Measurements from ENCODE around the gene SLC35E3. TPM values are rescaled to one million over a fixed set of nuclear protein-coding genes. Genes with fewer than 3 reads are reported as not detected.

The SLC35E3 gene
- 1 to 10 TPM; 7.0 to 8.3 TPM for total RNA-seq
- total RNA-seq, result 12.3 to 21.0 reads per million in 2 donors

DNA sequence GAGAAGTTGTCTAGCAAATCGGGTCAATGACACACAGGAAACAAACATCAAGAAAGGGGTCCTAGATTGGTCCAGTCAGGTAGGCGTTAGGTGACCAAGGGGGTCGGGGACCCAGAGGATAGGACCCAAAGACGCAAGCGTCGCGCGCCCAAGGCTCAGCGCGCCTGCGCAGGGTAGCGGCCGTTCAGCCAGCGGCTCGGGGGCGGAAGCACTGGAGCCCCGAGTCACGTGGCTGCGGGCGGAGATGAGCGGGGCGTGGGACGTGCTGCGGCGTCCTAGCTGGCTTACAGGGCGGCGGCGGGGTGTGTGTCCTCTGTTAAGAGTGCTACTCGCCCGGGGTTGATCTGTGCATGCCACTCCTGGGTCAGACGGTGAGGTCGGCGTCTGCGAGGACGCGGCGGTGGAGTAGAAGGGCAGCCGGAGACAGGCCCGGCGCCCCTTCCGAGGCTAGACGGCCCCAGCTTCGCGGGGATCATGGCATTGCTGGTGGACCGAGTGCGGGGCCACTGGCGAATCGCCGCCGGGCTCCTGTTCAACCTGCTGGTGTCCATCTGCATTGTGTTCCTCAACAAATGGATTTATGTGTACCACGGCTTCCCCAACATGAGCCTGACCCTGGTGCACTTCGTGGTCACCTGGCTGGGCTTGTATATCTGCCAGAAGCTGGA is at the start of gene SLC35E3:
Gene SLC35E3 (plus strand): TSS at position 273 of the 668 bp plus-strand sequence. CDS start 202 bp downstream, at position 475.
- H3K4me3 Mint-ChIP-seq, result peak within 1 kb of the TSS; percentile 98

DNA sequence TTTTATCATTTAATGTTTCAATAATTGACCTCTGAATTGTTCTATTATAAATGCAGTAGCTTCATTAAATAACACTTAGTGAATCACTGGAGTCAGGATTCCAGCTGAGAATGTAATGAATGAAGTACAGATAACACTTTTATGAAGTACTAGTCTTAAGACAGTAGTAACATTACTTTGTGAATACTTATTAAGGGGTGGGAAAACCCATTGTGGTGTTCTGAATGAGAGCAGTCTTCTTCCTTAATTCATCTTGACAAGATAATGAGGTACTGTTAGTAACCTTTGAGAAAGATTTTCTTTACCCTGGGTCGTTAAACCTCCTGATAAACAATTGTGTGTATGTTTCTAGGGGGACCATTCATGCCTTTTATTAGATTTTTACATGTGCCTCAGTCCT is 46.5 kb upstream of the SLC35E3 start:
- DNase-seq (no peak), ATAC-seq (no peak)
- Mint-ChIP-seq H3K27ac (no peak overlapping the region), H3K4me1 (no peaks in the 10 kb centered on the region), H3K27me3 (no peaks in the 10 kb centered on the region), H3K4me3 (no peak overlapping the region), H3K36me3 (ENCODE audit: low read depth) (peaks cover 18% of the 10 kb centered on the region)
- H3K9me3 ChIP-seq (ENCODE audit: control insufficient read depth, low read length, poor library complexity, severe bottlenecking), result no peaks in the 10 kb centered on the region

More for the DNA sequence above, at the start of gene SLC35E3:
- Mint-ChIP-seq H3K36me3 (ENCODE audit: low read depth) (peaks cover 12% of the 10 kb centered on the region), H3K27me3 (no peaks in the 10 kb centered on the region), H3K27ac (peak within 1 kb of the TSS; percentile 91), H3K4me1 (peaks cover 29% of the 10 kb centered on the region)
- DNase-seq, result peak; percentile 83 to 86 (median 85)
- peak; percentile 99 for ATAC-seq
- no peaks in the 10 kb centered on the region for H3K9me3 ChIP-seq (ENCODE audit: control insufficient read depth, low read length, poor library complexity, severe bottlenecking)

- ATAC-seq (no peak), DNase-seq (no peak)
- Mint-ChIP-seq H3K36me3 (ENCODE audit: low read depth) (no peaks in the 10 kb centered on the region), H3K4me1 (peaks cover 2% of the 10 kb centered on the region), H3K27ac (no peak overlapping the region), H3K27me3 (no peaks in the 10 kb centered on the region), H3K4me3 (no peak overlapping the region)
- H3K9me3 ChIP-seq (ENCODE audit: control insufficient read depth, low read length, poor library complexity, severe bottlenecking), result no peaks in the 10 kb centered on the region
These were observed 18.2 kb upstream of the SLC35E3 start for GRCh38 chr12:68727776-68728175.

DNA sequence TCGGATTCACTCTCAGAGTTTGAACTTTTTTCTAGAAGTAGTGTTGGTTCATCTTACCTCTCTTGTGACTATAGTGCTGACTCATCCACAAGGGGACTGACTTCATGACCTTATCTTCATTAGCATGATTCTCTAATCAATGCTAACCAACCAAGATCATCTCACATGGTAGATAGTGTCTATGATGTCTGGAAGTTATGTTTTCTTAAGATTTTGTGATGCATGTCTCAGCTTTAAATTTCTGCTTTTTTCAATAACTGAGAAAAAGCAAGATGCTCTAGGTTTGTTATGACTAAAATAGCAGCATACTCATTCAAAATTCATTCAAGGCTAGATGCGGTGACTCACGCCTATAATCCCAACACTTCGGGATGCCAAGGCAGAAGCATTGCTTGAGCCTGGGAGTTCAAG is 12.3 kb upstream of the SLC35E3 start:
- ATAC-seq (no peak), DNase-seq (no peak)
- no peaks in the 10 kb centered on the region for H3K9me3 ChIP-seq (ENCODE audit: control insufficient read depth, low read length, poor library complexity, severe bottlenecking)
- Mint-ChIP-seq H3K36me3 (ENCODE audit: low read depth) (peaks cover 2% of the 10 kb centered on the region), H3K4me3 (no peak overlapping the region), H3K27me3 (no peaks in the 10 kb centered on the region), H3K27ac (no peak overlapping the region), H3K4me1 (peaks cover 2% of the 10 kb centered on the region)

- Mint-ChIP-seq H3K36me3 (ENCODE audit: low read depth) (peaks cover 2% of the 10 kb centered on the region), H3K4me3 (no peak overlapping the region), H3K27me3 (no peaks in the 10 kb centered on the region), H3K4me1 (peaks cover 4% of the 10 kb centered on the region), H3K27ac (no peak overlapping the region)
- no peak for DNase-seq
- no peaks in the 10 kb centered on the region for H3K9me3 ChIP-seq (ENCODE audit: control insufficient read depth, low read length, poor library complexity, severe bottlenecking)
- ATAC-seq, result no peak
These were observed 6.1 kb upstream of the SLC35E3 start for GRCh38 chr12:68739891-68740290.

- peaks cover 2% of the 10 kb centered on the region for H3K36me3 Mint-ChIP-seq (ENCODE audit: low read depth)
- H3K4me1 Mint-ChIP-seq, result peaks cover 14% of the 10 kb centered on the region
- no peaks in the 10 kb centered on the region for H3K9me3 ChIP-seq (ENCODE audit: control insufficient read depth, low read length, poor library complexity, severe bottlenecking)
- ATAC-seq (no peak), DNase-seq (no peak)
- H3K4me3 Mint-ChIP-seq, result peak overlapping the region; percentile 28
- peak overlapping the region; percentile 54 for H3K27ac Mint-ChIP-seq
- no peaks in the 10 kb centered on the region for H3K27me3 Mint-ChIP-seq
These were observed 2.6 kb upstream of the SLC35E3 start for GRCh38 chr12:68743356-68743755.

- no peaks in the 10 kb centered on the region for H3K27me3 Mint-ChIP-seq
- H3K4me1 Mint-ChIP-seq, result peaks cover 27% of the 10 kb centered on the region
- peak; percentile 5 for ATAC-seq
- H3K36me3 Mint-ChIP-seq (ENCODE audit: low read depth), result peaks cover 12% of the 10 kb centered on the region
- H3K4me3 Mint-ChIP-seq, result peak overlapping the region; percentile 98
- H3K27ac Mint-ChIP-seq, result peak overlapping the region; percentile 91
- no peak for DNase-seq
- no peaks in the 10 kb centered on the region for H3K9me3 ChIP-seq (ENCODE audit: control insufficient read depth, low read length, poor library complexity, severe bottlenecking)
These were observed 536 bp upstream of the SLC35E3 start for GRCh38 chr12:68745376-68745903.

- H3K9me3 ChIP-seq (ENCODE audit: control insufficient read depth, low read length, poor library complexity, severe bottlenecking), result no peaks in the 10 kb centered on the region
- Mint-ChIP-seq H3K36me3 (ENCODE audit: low read depth) (peaks cover 12% of the 10 kb centered on the region), H3K4me1 (peaks cover 29% of the 10 kb centered on the region), H3K27me3 (no peaks in the 10 kb centered on the region), H3K4me3 (peak overlapping the region; percentile 98), H3K27ac (peak overlapping the region; percentile 91)
- ATAC-seq (peak; percentile 8), DNase-seq (peak in 1 of 3 donors; percentile 16)
These were observed 700 bp downstream of the SLC35E3 start for GRCh38 chr12:68746572-68747180.

GRCh38 chr12:68749443-68749842 is 3.5 kb downstream of the SLC35E3 start:
- no peak overlapping the region for H3K4me3 Mint-ChIP-seq
- H3K4me1 Mint-ChIP-seq, result peaks cover 26% of the 10 kb centered on the region
- H3K27me3 Mint-ChIP-seq, result no peaks in the 10 kb centered on the region
- H3K9me3 ChIP-seq (ENCODE audit: control insufficient read depth, low read length, poor library complexity, severe bottlenecking), result no peaks in the 10 kb centered on the region
- peaks cover 14% of the 10 kb centered on the region for H3K36me3 Mint-ChIP-seq (ENCODE audit: low read depth)
- H3K27ac Mint-ChIP-seq, result peak overlapping the region; percentile 81
- ATAC-seq (no peak), DNase-seq (no peak)

DNA sequence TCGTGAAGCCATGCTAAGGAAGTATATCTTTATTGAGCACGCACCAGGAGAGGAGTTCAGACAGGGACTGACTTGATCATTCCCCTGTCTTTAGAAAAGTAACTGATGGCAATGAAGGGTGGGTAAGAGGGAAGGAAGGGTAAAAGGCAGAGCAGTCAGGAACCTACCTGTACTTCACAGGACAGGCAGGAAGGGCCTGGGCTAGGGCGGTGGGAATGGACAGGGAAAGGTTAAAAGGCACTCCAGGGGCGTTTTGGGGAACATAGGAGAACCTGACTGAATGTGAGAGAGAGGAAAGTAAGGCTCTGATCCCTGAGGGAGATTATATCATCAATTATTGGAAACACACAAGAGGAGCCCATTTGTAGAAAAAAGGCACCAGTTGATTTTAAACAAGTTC is 3.9 kb downstream of the SLC35E3 start:
- DNase-seq (no peak), ATAC-seq (no peak)
- H3K9me3 ChIP-seq (ENCODE audit: control insufficient read depth, low read length, poor library complexity, severe bottlenecking), result no peaks in the 10 kb centered on the region
- Mint-ChIP-seq H3K27ac (peak overlapping the region; percentile 81), H3K4me1 (peaks cover 26% of the 10 kb centered on the region), H3K27me3 (no peaks in the 10 kb centered on the region), H3K4me3 (no peak overlapping the region), H3K36me3 (ENCODE audit: low read depth) (peaks cover 14% of the 10 kb centered on the region)

DNA sequence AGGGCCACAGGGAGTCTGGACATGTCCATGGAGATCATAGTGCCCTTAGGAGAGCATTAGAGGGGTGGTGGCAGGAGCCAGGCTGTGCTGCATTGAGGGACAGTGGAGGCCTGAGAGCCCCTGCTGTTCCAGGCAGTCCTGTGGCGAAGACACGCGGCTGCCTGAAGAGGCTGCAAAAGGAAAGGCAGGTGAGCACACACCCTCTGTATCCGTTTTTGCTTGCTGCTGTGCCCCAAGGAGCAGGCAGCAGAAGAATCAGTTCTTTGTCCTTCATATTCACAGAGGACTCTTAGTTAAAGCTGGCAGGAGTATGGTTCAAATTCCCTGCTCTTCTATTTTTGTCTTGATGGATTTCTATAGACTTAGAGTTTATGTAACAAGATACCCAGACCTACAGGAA is 4.5 kb downstream of the SLC35E3 start:
- H3K36me3 Mint-ChIP-seq (ENCODE audit: low read depth), result peaks cover 16% of the 10 kb centered on the region
- no peak overlapping the region for H3K4me3 Mint-ChIP-seq
- no peaks in the 10 kb centered on the region for H3K27me3 Mint-ChIP-seq
- peaks cover 27% of the 10 kb centered on the region for H3K4me1 Mint-ChIP-seq
- H3K9me3 ChIP-seq (ENCODE audit: control insufficient read depth, low read length, poor library complexity, severe bottlenecking), result no peaks in the 10 kb centered on the region
- no peak for DNase-seq
- ATAC-seq, result no peak
- H3K27ac Mint-ChIP-seq, result peak overlapping the region; percentile 81

DNA sequence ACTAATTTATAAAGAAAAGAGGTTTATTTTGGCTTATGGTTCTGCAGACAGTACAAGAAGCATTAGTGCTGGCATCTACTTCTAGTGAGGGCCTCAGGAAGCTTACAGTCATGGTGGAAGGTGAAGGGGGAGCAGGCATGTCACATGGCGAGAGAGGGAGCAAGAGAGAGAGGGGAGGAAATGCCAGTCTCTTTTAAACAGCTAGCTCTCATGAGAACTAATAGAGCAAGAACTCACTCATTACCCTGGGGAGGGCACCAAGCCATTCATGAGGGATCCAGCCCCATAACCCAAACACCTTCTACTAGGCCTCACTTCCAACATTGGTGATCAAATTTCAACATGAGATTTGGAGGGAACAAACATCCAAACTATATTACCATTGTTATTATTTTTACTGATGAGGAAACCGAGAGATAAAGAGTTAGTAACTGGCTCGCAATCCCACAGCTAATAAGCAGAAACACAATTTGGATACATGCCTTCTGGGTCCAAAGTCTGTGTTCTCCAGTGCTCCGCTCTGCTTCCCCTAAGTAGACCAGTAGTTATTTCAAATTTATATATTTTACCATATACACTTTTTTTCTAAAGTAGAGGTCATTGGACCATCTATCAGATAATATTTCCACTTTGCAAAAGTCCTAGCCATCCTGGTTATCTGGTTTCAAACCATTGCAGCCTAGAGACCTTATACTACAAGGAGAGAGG is 9.7 kb downstream of the SLC35E3 start:
- no peaks in the 10 kb centered on the region for H3K9me3 ChIP-seq (ENCODE audit: control insufficient read depth, low read length, poor library complexity, severe bottlenecking)
- Mint-ChIP-seq H3K4me1 (peaks cover 5% of the 10 kb centered on the region), H3K4me3 (no peak overlapping the region), H3K36me3 (ENCODE audit: low read depth) (peaks cover 7% of the 10 kb centered on the region), H3K27ac (no peak overlapping the region), H3K27me3 (no peaks in the 10 kb centered on the region)
- DNase-seq (no peak), ATAC-seq (no peak)

DNA sequence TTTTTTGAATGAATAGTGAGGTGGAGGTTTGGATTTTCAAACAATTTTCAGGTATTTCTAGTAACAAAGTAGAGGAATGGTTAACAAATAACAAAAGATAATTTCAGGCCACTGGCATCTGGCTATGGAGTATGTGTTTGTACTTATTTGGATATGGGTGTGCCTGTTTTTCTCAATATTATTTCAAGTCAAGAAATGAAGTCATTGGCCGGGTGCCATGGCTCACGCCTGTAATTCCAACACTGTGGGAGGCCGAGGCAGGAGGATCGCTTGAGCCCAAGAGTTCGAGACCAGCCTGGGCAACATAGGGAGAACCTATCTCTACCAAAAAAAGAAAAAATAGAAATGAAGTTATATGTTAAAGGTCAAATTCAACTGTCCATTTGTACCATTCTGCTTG is 13.9 kb downstream of the SLC35E3 start:
- H3K36me3 Mint-ChIP-seq (ENCODE audit: low read depth), result peaks cover 17% of the 10 kb centered on the region
- ATAC-seq, result no peak

More for the DNA sequence above, 13.9 kb downstream of the SLC35E3 start:
- Mint-ChIP-seq H3K27ac (no peak overlapping the region), H3K4me3 (no peak overlapping the region), H3K4me1 (peaks cover 4% of the 10 kb centered on the region), H3K27me3 (no peaks in the 10 kb centered on the region)
- H3K9me3 ChIP-seq (ENCODE audit: control insufficient read depth, low read length, poor library complexity, severe bottlenecking), result no peaks in the 10 kb centered on the region
- no peak for DNase-seq
